Measurements from ENCODE around the gene IGSF21.

DNA sequence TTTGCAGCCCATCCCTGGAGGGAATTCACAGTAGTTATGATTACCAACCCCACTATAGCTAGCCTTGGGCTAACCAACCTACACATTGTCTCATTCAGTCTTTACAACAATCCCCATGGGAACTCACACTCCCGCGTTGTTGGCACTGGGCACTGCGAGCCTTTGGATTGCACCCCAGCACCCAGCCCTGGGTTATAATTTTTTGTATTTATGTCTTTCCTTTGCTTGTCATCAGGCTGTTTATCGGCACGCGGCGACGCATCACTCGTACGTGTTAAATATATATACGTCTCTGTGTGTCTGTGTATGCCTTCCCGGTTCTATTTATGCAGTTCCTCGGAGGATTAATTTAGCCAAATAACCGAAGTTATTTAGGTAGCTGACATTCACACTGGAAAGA lies 47.2 kb upstream of the IGSF21 start:
- no peak for TF ChIP-seq GATA2 (IDR thresholded peaks at IDR 0.05; ENCODE audit: low read depth, low read length)
- TF ChIP-seq GATA3 (IDR thresholded peaks at IDR 0.05; ENCODE audit: low read depth, low read length) = no peak

All from SH-SY5Y (cell line).